Testis (tissue), 2 donors: Measurements from ENCODE around the gene LRRFIP1.

Experiments used
- CTCF ChIP-seq, 3 experiments: fragments of 450-650 bp in 2 of 3; fragments of 200-600 bp in 1 of 3; sonication (generic) in 1 of 3; IDR thresholded peaks; one replicate each; pipeline ENCODE4 v1.5.1; 2016 to 2019; ENCODE audit warnings: antibody characterized with exemption in 3 of 3, mild to moderate bottlenecking in 2 of 3, moderate library complexity in 1 of 3
- POLR2A ChIP-seq: fragments of 450-650 bp; IDR thresholded peaks from one replicate; pipeline ENCODE4 v1.6.1; 2017; ENCODE audit warnings: antibody characterized with exemption, mild to moderate bottlenecking, moderate library complexity

GRCh38 chr2:237738255-237738654, 110.9 kb downstream of the LRRFIP1 start:
- TF ChIP-seq CTCF (IDR thresholded peaks at IDR 0.05) (no peak), POLR2A (no peak)
